Stimulated activated naive CD8-positive, alpha-beta T cell treated with anti-CD3 and anti-CD28 coated beads, Interleukin-15, Interleukin-2, amounts not matched to agents 100 ng/mL and 50 ng/mL, for 24 hours (primary cell): ENCODE measurements around the gene BARHL1.

Experiments
- H3K27ac Mint-ChIP-seq: one replicate; pipeline ENCODE4 v1.8.0; 2021; ENCODE audit warnings: mild to moderate bottlenecking, mixed read lengths
- H3K27me3 Mint-ChIP-seq: one replicate; pipeline ENCODE4 v1.8.0; 2021; ENCODE audit warnings: mixed read lengths
- H3K36me3 Mint-ChIP-seq: one replicate; pipeline ENCODE4 v1.8.0; 2021; ENCODE audit warnings: low read depth, mixed read lengths
- H3K4me1 Mint-ChIP-seq: one replicate; pipeline ENCODE4 v1.8.0; 2021; ENCODE audit warnings: low read depth, mixed read lengths
- H3K4me3 Mint-ChIP-seq: one replicate; pipeline ENCODE4 v1.8.0; 2021; ENCODE audit warnings: mild to moderate bottlenecking, mixed read lengths
- H3K9me3 Mint-ChIP-seq: one replicate; pipeline ENCODE4 v1.8.0; 2021; ENCODE audit warnings: mixed read lengths

Gene BARHL1

DNA sequence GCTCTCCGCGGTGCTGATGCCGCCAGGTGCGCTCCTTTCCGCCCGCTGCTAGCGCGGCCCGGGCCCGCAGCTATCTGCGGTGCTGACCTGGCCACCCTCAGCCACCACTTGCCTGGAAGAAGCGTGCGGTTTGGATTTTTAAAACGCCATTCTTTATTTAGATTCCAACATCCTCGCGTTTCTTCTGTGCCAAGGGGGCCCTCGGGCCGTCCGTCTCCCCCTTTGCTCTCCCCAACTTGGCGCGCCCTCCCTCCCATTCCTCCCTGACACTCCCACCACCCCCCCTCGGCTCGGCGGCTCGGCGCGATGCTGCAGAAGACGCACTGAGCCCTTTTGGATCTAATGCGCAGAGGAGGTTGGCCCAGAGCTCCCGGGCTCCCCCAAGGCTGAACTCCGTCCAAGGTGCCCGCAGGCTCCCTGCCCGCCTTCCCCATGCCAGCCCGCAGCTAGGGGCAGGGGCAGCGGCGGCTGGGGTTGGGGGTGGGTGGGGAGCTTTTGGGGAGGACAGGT is at the start of gene BARHL1:
Gene BARHL1 (plus strand): TSS at position 331 of the 510 bp plus-strand sequence. CDS start 192 bp downstream, outside the sequence.
- H3K4me1 Mint-ChIP-seq: peaks cover 15% of the 10 kb centered on the region
- H3K4me3 Mint-ChIP-seq: peak within 1 kb of the TSS; percentile 72
- H3K27me3 Mint-ChIP-seq: peaks cover 82% of the 10 kb centered on the region
- no peaks in the 10 kb centered on the region for H3K36me3 Mint-ChIP-seq
- H3K9me3 Mint-ChIP-seq: no peaks in the 10 kb centered on the region
- H3K27ac Mint-ChIP-seq: peak within 1 kb of the TSS; percentile 6

DNA sequence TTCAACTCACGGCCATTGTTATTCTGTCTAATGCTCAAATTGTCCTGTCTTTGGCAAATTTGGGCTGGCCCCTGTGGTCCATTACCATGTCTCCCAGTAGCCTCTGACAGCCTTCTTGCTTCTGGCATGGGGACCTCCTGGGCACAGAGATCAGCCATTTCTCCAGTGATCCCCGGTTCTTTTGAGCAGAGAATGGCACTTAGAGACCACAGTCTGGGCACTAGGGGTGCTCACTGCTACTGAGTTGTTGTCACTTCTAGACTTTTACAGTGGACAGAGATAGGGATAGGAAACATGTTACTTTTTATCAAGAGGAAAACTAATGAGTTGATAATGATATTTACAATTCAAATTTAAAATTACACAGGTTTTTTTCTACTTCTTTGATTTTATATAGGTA is 47.6 kb upstream of the BARHL1 start:
- Mint-ChIP-seq H3K27ac (no peak overlapping the region), H3K36me3 (no peaks in the 10 kb centered on the region), H3K9me3 (peaks cover 3% of the 10 kb centered on the region), H3K4me1 (no peaks in the 10 kb centered on the region), H3K27me3 (peaks cover 22% of the 10 kb centered on the region), H3K4me3 (no peak overlapping the region)

DNA sequence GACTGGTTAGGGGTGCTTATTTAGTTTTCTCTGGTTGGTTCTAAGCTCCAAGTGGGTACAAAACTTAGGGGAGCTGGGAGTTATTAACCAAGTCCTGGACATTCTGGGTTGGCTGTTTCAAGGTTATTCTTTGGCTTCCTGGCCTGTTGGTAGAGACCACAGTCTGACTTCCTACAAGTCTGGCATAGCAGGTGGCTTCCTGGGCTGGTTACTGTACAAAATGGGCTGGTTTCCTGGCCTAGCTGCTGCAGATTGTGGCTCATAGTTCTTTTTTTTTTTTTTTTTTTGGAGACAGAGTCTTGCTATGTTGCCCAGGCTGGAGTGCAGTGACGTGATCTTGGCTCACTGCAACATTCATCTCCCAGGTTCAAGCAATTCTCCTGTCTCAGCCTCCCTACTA is 46.3 kb upstream of the BARHL1 start:
- H3K4me3 Mint-ChIP-seq: no peak overlapping the region
- H3K27ac Mint-ChIP-seq: no peak overlapping the region
- no peaks in the 10 kb centered on the region for H3K36me3 Mint-ChIP-seq
- peaks cover 3% of the 10 kb centered on the region for H3K9me3 Mint-ChIP-seq
- no peaks in the 10 kb centered on the region for H3K4me1 Mint-ChIP-seq
- H3K27me3 Mint-ChIP-seq: peaks cover 13% of the 10 kb centered on the region

DNA sequence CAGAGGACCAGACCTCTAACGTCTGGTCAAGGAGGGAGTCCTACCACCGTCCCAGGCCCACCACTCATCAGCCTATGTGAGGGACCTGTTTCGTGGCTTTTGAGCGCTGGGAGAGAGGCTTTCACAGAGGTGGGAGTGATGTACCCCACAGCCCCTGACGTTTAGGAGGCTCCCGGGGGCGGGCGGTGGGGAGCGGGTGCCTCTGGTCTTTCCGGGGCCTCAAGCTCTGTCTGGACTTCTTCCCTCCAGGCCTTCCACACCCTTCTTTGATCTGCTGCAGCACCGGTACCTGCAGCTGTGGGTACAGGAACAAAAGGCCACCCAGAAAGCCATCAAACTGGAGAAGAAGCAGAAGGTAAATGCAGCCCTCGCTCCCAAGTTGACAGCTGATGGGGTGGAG is 45.1 kb upstream of the BARHL1 start:
- Mint-ChIP-seq H3K36me3 (no peaks in the 10 kb centered on the region), H3K27me3 (peaks cover 7% of the 10 kb centered on the region)

DNA sequence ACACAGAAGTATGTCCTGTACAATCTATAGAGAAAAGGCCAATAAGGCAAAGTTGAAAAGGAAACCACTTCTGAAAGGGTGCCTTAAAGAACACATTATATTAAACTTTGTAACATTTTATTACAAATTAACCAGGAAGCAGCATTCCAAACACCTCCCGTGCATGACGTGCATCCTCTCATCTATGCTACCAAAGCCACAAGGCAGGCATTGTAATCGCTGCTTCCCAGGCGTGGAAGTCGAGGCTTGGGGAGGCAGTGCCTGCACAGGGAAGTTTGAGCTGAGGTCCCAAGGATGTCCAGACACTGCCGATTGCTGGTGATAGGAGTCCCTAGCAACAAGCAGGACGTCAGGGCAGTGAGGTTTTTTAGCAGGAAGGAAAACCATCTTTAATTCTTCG is 44.3 kb upstream of the BARHL1 start:
- H3K27ac Mint-ChIP-seq: no peak overlapping the region
- peaks cover 3% of the 10 kb centered on the region for H3K27me3 Mint-ChIP-seq
- H3K4me1 Mint-ChIP-seq: no peaks in the 10 kb centered on the region
- H3K4me3 Mint-ChIP-seq: no peak overlapping the region
- H3K36me3 Mint-ChIP-seq: no peaks in the 10 kb centered on the region
- peaks cover 3% of the 10 kb centered on the region for H3K9me3 Mint-ChIP-seq

More for the DNA sequence above, 45.1 kb upstream of the BARHL1 start:
- no peaks in the 10 kb centered on the region for H3K4me1 Mint-ChIP-seq
- H3K4me3 Mint-ChIP-seq: no peak overlapping the region
- no peak overlapping the region for H3K27ac Mint-ChIP-seq
- H3K9me3 Mint-ChIP-seq: peaks cover 3% of the 10 kb centered on the region

DNA sequence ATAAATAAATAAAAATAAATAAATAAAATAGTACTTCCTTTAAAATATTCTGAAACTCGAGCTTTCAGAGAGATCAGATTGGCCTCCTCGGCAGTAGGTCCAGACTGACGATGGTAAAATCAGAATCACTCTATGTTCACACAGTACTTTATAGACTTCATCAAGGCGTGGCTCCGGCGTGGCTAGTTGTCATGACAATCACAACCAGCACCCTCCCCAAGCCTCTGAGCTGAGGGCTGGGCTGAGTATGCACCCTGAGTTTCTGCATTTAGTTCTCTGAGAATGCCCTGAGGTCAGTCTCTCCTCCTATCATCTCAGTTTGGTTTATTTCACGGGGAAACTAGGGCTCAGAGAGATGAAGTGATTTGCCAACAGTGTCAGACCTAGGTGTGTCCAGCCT is 43.3 kb upstream of the BARHL1 start:
- peaks cover 3% of the 10 kb centered on the region for H3K9me3 Mint-ChIP-seq
- H3K4me3 Mint-ChIP-seq: no peak overlapping the region
- H3K4me1 Mint-ChIP-seq: no peaks in the 10 kb centered on the region
- H3K36me3 Mint-ChIP-seq: no peaks in the 10 kb centered on the region
- peaks cover 3% of the 10 kb centered on the region for H3K27me3 Mint-ChIP-seq
- H3K27ac Mint-ChIP-seq: no peak overlapping the region

DNA sequence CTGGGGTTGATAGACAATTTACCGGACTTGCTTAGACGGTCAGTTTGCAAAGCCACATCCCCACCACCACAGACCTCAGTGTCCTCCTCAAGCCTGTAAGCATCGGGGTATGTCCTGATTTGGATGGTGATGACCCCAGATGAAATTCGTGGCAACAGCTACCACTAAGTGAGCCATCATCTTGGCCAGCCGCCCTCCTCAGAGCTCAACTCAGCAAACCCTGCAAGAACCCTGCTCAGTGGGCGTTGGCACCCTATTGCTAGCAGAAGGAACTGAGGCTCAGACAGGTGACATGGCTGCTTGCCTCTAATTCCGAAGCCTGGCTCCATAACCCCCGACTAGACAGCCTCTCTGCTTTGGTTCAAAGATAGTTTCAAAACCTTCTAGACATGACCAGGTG is 41.4 kb upstream of the BARHL1 start:
- Mint-ChIP-seq H3K4me1 (no peaks in the 10 kb centered on the region), H3K36me3 (no peaks in the 10 kb centered on the region), H3K4me3 (no peak overlapping the region), H3K27ac (no peak overlapping the region), H3K27me3 (peaks cover 4% of the 10 kb centered on the region), H3K9me3 (no peaks in the 10 kb centered on the region)

DNA sequence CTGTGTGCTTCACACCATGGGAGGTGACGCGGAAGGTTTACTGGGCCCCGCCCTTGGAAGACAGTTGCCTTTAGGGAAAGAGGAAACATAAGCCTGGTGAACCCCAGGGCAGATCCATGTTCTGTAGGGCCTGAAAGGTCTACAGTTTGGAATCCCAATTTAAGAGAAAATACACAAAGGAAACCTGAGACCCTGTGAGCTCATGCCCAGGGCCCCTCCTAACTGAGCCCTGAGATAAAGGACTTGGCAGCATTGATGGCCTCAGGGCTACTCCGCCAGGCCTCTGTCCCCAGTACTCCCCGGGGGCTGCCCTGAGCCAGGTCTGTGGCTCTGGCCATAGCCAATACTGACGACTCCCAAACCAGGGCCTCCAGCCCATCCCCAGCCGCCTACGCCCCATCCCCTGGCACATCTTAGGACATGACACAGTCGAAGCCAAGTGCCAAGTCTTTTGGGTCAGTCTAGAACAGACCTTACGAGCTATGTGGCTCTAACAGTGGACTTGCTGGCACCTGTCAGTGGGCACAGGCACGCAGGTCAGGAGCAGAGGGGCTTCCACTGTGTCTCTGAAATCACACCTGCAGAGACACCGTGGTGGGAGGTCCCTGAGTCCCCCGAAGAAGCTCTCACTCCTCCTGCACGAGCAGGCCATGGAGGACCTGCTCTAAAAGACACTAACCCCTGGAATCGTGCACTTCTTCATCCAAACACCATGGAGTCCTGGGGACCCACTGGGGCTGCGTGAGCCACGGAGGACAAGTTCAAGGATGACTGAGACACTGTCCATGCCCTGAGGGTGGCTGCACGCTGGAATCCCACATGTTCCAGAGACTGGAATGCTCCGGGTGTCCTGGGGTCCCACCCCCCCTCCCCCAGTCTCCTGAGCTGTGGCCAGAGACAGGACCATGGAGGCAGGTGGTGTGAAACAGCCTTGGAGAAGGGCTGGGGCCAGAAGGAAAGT is 40.3 kb upstream of the BARHL1 start:
- H3K9me3 Mint-ChIP-seq: no peaks in the 10 kb centered on the region
- H3K36me3 Mint-ChIP-seq: no peaks in the 10 kb centered on the region
- no peaks in the 10 kb centered on the region for H3K4me1 Mint-ChIP-seq

DNA sequence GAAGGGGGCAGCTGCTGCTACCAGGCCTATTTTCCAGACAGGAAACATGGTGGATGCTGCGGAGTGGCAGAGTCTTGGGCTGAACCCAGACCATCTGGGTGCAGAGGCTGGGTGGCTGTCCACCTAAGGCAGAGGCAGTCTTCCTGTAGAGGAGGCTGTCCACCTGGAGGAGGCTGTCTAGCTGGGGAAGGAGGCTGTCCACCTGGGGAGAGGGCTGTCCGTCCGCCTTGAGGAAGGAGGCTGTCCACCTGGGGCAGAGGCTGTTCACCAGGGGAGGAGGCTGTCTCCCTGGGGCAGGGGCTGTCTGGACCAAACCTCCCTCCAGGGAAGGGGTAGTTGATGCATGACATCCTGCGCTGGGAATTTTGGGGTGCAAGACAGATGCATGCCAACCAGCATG is 39.2 kb upstream of the BARHL1 start:
- H3K27ac Mint-ChIP-seq: no peak overlapping the region
- peaks cover 7% of the 10 kb centered on the region for H3K27me3 Mint-ChIP-seq
- H3K36me3 Mint-ChIP-seq: no peaks in the 10 kb centered on the region
- no peak overlapping the region for H3K4me3 Mint-ChIP-seq
- H3K9me3 Mint-ChIP-seq: no peaks in the 10 kb centered on the region
- H3K4me1 Mint-ChIP-seq: no peaks in the 10 kb centered on the region

More for the DNA sequence above, 40.3 kb upstream of the BARHL1 start:
- H3K27ac Mint-ChIP-seq: no peak overlapping the region
- no peak overlapping the region for H3K4me3 Mint-ChIP-seq
- H3K27me3 Mint-ChIP-seq: peaks cover 7% of the 10 kb centered on the region

DNA sequence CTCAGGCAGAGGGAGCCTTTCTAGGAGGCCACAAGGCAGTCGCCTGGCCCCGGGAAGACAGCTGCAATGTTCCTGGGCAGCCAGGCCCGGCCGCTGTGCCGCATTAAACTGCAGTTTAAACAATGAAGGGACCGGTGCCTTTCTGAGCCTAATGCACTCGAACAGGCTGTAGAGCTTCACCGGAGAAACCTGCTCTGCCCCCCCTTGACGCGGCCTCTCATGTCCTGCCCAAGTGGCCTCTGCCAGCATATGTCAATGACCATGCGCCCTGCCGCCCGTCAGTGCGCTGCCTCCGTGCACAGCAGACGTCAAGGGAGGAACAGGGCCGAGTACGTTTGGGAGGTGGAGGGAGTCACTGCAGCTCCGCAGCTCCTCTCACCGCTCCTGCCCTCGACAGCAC is 38.4 kb upstream of the BARHL1 start:
- Mint-ChIP-seq H3K36me3 (no peaks in the 10 kb centered on the region), H3K27ac (no peak overlapping the region), H3K4me3 (no peak overlapping the region), H3K9me3 (no peaks in the 10 kb centered on the region), H3K27me3 (peaks cover 7% of the 10 kb centered on the region), H3K4me1 (no peaks in the 10 kb centered on the region)

DNA sequence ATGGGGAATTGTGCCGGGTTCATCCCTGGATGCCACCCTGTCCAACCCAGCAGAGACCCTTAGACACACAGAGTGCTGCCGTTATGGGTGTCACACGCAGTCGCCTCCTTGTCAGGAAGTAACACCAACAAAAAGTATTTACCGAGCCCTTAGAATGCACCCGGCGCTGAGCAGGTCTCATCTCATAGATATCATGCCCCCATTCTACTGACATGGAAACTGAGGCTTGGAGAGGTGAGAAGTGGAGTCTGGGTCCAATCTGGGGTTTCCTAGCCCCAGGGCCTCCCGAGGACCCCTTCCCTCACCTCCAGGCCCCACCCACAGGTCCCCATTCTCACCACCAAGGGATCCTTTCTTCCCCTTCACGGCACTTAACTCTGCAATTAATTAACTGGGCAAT is 36.8 kb upstream of the BARHL1 start:
- Mint-ChIP-seq H3K36me3 (no peaks in the 10 kb centered on the region), H3K4me1 (no peaks in the 10 kb centered on the region), H3K9me3 (no peaks in the 10 kb centered on the region), H3K4me3 (no peak overlapping the region), H3K27ac (no peak overlapping the region), H3K27me3 (peaks cover 7% of the 10 kb centered on the region)

DNA sequence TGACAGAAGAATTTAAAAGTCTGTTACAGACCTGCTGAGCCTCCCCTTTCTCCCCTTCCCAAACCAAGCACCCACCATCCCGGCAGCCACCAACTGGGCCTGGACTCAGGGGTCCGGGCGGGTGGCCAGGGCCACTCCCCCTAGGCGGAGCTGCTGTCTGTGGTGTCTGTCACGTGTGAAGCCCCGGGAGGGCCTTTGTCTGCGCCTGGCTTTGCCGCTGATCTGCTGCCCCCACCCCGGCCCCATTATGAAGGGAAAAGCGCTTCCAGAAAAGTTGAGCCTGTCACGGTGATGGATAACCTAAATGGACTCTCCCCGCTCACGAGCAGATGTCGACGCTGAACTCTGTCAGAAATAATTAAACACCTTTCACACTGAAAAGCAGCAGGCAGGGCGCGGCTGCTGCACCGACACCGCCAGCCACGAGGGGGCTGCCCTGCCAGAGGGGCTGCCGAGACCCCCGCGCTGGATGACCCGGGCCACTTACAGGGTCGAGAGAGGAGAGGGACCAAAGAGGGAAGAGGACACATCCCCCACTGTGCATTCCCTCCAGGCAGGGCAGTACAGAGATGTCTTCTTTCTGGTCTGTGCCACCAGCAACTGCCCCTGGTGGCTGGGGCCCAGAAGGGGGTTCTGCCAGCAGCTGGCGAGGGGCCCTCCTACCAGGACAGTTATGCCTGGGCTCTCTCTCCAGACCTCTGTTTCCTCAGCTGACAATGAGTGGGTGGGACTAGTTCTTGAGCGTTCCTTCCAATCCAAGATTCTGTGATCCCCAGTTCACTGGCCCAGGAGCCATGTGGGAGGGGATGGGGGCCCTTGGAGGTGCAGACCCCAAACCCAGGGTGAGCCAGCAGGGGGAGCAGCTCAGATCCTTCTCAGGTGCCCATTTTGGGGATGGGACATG is 36.0 kb upstream of the BARHL1 start:
- Mint-ChIP-seq H3K27me3 (peaks cover 7% of the 10 kb centered on the region), H3K9me3 (no peaks in the 10 kb centered on the region), H3K4me1 (no peaks in the 10 kb centered on the region), H3K36me3 (no peaks in the 10 kb centered on the region), H3K4me3 (no peak overlapping the region), H3K27ac (no peak overlapping the region)

DNA sequence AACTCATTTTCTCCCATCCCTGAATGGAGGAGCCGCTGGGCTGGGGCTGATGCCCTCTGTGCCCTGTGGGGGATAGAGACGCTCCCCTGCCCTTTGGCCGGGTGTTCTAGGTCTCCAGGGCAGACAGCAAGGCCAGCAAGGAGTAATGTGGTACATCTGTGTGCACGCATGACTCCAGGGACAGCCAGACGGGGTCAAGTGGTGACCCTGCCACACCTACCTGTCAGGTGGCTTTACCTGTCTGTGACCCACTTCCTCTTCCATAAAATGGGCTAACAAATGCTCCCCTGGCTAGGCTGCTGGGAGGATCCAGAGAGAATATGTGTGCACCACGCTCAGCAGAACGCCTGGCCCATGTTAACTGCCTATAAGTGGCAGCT is 35.4 kb upstream of the BARHL1 start:
- Mint-ChIP-seq H3K9me3 (no peaks in the 10 kb centered on the region), H3K27ac (no peak overlapping the region), H3K4me3 (no peak overlapping the region), H3K4me1 (no peaks in the 10 kb centered on the region), H3K27me3 (peaks cover 7% of the 10 kb centered on the region), H3K36me3 (no peaks in the 10 kb centered on the region)

DNA sequence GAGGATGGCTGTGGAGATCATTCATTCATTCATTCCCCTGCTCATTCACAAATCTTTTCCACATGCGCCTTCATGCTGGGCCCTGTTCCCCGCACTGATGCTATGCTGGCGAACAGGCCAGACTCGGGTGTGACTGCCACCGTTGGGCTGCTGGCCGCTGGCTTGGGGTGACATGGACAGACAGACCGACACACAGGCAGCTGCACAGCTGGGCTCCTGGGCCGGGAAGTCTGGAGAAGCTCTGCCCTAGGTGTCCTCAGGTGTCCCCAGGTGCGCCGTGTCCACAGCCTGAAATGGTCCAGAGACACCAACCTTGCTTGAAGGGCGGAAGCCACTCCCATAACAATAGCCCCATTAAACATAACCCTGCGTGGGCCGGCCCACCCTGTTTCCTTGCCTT is 35.0 kb upstream of the BARHL1 start:
- Mint-ChIP-seq H3K27ac (no peak overlapping the region), H3K4me3 (no peak overlapping the region), H3K36me3 (no peaks in the 10 kb centered on the region), H3K27me3 (peaks cover 7% of the 10 kb centered on the region), H3K9me3 (no peaks in the 10 kb centered on the region), H3K4me1 (no peaks in the 10 kb centered on the region)
